Superior temporal gyrus (tissue), 1 donor: ENCODE data around the gene TRH.
"Not testable (repeated sequence)": the region's sequence is repeated elsewhere in the genome, so short reads cannot be mapped to it uniquely, and the experiment has no call there.

Source experiments
- DNase-seq: peaks from one replicate; pipeline ENCODE4 v3.0.0-alpha.2; 2016; ENCODE audit errors: extremely low spot score

The TRH gene

GRCh38 chr3:129965937-129966336 is 8.6 kb upstream of the TRH start:
- no peak for DNase-seq

DNA sequence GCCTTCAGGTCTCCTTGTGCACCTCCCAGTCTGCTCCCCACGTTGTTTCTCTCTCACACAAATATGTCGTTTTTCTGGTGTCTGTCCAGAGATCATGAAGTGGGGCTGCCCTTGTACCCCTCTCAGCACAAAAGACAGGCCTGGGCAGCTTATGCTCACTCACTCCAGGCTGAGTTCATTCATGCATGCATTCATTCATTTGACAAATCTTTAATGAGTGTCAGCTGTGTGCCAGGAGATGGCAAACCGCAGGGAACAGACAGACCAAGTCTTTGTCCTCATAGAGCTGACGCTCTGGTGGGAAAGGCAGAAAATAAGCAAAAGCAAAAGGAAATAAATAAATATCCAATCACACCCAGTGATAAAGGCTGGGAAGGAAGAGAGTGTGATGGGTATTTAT is 7.6 kb upstream of the TRH start:
- DNase-seq = no peak

DNA sequence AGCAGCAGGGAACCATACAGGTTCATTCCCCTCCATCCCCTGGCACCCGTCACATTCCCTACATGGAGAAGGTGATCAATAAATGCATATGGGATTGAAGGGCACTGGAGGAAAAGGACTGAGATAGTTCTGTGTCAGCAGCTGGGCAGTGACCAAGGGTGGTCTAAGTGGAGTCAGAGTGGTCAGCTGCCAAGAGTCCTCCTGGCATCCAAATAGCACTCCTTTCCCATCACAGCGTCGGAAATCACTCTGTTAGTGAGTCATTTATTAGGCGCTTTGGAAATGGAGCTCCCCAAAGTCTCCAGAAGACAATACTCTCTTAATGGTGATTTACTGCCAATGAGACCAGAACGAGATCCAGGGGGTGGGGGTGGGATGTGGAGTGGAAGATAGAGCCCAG is 6.8 kb upstream of the TRH start:
- no peak for DNase-seq

GRCh38 chr3:129971351-129972052 is 3.0 kb upstream of the TRH start:
- no peak for DNase-seq

GRCh38 chr3:129972301-129972700 is 2.2 kb upstream of the TRH start:
- DNase-seq = no peak

DNA sequence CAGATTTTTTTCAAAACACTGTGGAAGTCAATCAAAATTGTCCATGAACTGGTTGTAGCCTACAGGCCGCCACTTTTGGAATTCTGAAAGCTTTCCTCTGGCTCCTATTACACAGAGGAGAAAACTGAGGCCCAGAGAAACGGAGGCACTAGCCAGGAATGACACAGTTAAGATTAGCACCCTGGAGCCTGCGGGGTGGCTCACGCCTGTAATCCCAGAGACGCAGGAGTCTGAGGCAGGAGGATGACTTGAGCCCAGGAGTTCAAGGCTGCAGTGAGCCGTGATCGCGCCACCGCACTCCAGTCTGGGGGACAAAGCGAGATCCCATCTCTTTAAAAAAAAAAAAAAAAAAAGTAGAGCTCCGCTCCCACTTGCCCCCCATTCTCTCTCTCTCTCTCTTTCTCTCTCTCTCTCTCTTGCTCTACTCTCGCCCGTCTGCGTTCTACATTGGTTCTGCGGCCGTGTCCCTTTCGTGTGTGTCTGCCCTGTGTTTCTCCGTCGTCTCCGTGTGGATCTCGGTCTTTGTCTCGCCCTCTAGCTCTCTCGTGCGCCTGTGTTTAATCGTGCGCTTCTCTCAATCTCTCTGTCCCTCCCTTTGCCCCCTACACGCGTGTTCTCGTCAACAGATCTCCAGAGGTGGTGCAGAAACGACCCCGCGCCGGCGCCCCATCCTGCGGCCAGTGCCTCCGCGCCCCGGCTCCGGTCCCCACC is 512 bp upstream of the TRH start:
- no peak for DNase-seq

- no peak for DNase-seq
Measured at GRCh38 chr3:129974833-129975704, 549 bp downstream of the TRH start.

DNA sequence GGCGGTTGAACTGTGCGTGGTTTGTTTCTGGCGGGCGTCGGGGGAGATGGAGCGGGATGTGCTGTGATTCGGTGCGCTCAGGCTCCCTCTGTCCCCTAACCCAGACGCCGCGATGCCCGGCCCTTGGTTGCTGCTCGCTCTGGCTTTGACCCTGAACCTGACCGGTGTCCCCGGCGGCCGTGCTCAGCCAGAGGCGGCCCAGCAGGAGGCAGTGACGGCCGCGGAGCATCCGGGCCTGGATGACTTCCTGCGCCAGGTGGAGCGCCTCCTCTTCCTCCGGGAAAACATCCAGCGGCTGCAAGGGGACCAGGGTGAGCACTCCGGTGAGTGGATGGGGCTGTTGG is 1.2 kb downstream of the TRH start:
- DNase-seq = no peak

DNA sequence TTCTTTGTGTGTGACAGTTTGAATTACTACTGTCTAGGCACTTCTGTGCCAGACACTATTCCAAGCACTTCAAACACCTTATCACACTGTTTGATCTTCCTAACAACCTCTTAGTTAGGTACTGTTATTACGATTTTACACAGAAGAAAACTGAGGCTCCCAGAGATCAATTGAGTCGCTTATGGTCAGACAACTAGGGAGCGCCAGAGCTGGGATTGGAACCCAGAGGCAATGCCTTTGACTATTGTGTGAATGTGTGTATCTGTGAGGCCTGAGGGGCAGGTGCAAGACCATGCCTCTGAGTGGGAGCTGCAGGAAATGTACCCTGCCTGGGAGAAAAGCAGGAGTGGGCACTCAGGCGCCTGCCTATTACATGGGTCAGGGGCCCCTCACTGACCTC is 1.8 kb downstream of the TRH start:
- DNase-seq = no peak

DNA sequence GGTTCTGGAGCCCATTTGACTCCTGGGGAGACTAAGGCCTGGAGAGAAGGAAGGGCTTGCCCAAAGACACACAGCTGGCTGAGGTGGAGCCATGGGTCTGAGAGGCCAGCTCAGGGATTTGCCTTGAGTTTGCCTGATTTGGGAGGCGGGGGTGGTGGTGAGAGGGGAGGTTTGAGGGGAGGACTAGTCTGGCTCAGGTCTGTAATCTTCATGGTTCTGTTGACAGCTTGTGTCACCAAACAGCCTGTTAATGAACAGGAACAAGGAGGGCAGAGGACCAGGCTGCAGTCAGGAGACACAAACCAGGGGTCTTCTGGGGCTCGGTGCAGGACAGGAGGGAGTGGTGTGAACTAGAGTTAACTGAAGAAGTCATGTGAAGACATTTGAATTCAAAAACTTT is 3.6 kb downstream of the TRH start:
- no peak for DNase-seq

GRCh38 chr3:129979905-129980304 is 5.4 kb downstream of the TRH start:
- DNase-seq = no peak

DNA sequence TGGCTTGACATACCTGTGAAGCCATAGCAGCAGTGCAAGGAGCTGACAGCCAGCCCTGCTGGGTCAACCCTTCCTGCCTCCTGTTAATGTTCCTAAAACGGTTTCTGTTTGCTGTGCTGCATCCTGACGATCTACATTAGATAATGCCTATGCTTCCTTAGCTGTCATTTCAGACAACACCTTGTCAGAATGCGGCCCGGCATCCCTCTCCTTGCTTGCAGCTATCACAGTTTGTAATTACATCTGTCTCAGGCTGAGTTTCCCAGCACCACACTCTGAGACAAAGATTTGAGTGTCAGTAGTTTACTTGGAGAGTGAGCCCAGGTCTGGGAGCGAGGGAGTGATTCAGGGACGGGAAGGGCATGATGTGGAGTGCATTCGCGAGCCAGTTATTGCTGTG is 9.0 kb downstream of the TRH start:
- DNase-seq = no peak

DNA sequence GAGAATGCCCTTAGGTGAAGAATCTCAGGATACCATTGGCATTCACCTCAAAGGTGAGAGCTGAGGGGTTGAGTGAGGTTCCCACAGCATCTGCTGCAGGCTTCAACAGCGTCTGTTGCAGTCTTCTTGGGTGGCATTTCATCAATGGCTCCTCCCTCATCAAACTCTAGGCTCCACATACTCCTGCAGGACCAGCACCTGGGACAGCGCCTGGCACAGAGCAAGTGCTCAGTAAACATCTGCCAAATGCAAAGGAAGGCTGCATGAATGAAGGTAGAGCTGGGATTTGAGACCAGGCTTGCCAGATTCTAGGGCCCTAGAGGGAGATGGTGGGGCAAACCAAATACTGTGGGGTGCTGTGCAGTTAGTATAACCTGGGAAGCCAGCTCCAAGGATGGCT is 9.6 kb downstream of the TRH start:
- DNase-seq = no peak

DNA sequence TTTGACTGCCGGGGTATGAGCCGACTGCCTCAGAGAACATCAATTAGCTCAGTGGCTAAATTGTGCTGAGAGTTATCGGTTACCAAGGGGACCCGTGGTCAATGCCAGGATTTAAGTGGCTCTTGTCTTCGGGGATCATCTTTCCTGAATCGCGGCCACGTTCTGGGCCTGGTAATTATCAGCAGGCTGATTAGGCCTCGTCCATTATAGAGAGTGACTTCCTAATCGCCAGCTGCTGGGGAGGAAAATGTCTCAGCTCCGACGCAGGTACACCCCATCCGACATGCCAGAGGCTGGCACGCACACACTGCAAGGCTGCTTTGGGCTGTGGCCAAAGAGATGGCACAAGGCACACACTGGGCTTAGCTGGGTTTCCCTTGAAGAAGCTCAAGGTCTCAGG is 10.6 kb downstream of the TRH start:
- no peak for DNase-seq

DNA sequence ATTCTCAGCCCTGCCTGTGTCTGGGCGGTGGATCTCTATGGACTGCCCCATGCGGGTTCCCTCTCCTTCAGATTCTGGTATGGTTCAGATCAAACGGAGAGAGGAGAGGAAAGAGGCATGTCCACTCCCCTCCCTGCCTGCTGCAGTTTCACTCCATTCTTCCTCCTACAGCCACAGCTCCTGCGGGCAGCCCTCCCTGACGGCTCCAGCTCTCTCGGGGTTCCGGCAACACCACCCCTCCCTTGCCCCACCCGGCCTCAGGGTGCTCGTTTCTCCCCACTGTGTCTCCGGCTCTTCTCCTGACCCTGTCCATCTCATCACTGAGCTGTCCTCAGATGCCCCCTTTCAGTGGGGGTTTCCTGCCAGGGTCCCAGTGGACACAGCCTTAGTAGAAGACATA is 13.9 kb downstream of the TRH start:
- DNase-seq = no peak

DNA sequence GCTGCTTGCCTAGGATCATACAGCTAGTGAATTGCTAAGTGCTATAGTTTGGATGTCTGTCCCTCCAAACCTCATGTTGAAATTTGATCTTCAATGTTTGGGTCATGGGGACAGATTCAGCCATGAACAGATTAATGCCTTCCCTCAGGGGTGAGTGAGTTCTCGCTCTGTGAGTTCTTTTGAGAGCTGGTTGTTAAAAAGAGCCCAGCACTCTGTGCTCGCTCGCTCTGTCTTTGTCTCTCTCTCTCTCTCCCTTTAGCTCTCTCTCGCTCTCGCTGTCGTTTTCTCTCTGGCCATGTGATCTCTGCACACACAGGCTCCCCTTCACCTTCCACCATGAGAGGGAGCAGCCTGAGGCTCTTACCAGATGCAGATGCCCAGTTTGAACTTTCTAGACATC is 14.9 kb downstream of the TRH start:
- no peak for DNase-seq

- no peak for DNase-seq
Measured at GRCh38 chr3:129992781-129993180, 18.3 kb downstream of the TRH start.

GRCh38 chr3:129994883-129995559 is 20.5 kb downstream of the TRH start:
- DNase-seq = peak; percentile 21

DNA sequence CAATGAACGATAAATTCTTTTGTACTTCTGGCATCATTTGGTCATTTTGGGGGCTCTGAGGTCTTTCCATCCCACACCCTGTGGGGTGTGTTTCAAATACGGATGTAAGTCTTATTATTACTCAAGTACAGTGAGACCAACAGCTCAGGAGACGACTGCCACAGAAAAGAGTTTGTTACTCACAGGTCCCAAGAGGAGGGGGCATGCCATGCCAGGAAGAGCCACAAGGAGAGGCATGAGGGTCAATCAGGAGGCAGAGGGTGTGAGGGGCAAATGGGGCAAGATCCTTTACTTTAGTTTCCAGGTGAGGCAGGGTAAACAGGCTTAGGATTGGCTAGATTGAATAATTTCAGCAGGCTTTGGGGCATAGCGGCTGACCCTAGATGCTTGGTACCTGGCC is 21.6 kb downstream of the TRH start:
- no peak for DNase-seq

GRCh38 chr3:129999176-129999575 is 24.7 kb downstream of the TRH start:
- DNase-seq = peak; percentile 0

DNA sequence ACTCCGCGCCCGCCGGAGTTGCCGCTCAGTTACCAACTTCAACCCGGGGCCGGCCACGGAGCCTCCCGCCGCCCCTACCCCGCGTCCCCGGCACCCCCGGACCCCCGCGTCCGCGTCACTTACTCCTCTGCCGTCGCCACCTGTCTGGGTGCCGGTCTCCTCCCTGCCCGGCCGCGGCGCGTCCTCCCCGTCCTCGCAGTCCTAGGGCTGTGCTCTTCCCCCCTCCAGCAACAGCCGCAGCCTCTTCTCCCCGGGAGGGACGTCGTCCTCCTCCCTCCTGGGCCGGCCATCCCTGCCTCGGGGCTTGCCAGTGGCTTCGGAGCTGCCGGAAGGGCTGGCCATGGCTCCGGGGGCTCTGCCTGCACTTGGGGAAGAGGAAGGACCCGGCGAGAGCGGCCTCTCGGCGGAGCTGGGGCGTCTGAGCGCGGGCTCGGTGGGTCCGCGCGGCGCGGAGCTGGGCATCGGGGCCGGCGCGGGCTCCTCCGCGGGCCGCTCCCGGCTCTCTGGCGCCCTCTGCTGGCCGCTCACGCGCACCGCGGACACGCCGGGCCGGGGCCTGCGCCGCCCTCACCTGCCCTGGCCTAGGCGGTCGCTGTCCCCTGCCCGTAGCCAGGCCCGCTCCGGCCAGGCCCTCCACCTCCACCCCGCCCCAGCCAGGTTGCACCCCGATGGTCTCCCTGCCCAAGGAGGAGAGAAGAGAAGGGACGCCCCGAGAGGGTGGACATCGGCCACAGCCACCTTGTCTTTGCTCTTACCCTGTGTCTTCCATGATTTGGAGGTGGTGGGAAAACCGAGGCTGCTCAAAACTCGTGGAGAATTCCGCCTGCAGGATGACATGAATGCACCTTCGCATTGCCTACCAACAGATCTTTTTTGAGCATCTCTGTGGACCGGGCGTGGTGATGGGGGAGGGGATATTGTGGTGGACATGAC is 28.4 kb downstream of the TRH start:
- not testable (repeated sequence) for DNase-seq
